ENCODE results near the gene GDI1.

GRCh38 chrX:154476821-154477220 lies 39.9 kb downstream of the GDI1 start:
- TF ChIP-seq E2F6 (IDR thresholded peaks at IDR 0.05; ENCODE audit: borderline replicate concordance, low read depth) (no peak), MYC (IDR thresholded peaks at IDR 0.05; ENCODE audit: borderline replicate concordance, low read length) (no peak), EP300 (IDR thresholded peaks at IDR 0.05) (no peak), POLR2A (IDR thresholded peaks at IDR 0.05; ENCODE audit: low read length) (no peak), CTCF (IDR thresholded peaks at IDR 0.05) (no peak), NPAS2 (CRISPR knock-in tag; IDR thresholded peaks at IDR 0.05; ENCODE audit: borderline replicate concordance) (no peak), ZC3H11A (IDR thresholded peaks at IDR 0.05) (no peak), RCOR1 (IDR thresholded peaks at IDR 0.05; ENCODE audit: low read depth, low read length) (no peak), ATOH8 (CRISPR knock-in tag; IDR thresholded peaks at IDR 0.05; ENCODE audit: low read depth) (no peak)
- TF ChIP-seq, protein P1, sequence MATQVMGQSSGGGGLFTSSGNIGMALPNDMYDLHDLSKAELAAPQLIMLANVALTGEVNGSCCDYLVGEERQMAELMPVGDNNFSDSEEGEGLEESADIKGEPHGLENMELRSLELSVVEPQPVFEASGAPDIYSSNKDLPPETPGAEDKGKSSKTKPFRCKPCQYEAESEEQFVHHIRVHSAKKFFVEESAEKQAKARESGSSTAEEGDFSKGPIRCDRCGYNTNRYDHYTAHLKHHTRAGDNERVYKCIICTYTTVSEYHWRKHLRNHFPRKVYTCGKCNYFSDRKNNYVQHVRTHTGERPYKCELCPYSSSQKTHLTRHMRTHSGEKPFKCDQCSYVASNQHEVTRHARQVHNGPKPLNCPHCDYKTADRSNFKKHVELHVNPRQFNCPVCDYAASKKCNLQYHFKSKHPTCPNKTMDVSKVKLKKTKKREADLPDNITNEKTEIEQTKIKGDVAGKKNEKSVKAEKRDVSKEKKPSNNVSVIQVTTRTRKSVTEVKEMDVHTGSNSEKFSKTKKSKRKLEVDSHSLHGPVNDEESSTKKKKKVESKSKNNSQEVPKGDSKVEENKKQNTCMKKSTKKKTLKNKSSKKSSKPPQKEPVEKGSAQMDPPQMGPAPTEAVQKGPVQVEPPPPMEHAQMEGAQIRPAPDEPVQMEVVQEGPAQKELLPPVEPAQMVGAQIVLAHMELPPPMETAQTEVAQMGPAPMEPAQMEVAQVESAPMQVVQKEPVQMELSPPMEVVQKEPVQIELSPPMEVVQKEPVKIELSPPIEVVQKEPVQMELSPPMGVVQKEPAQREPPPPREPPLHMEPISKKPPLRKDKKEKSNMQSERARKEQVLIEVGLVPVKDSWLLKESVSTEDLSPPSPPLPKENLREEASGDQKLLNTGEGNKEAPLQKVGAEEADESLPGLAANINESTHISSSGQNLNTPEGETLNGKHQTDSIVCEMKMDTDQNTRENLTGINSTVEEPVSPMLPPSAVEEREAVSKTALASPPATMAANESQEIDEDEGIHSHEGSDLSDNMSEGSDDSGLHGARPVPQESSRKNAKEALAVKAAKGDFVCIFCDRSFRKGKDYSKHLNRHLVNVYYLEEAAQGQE (IDR thresholded peaks at IDR 0.05), result no peak
